HepG2 (cell line): ENCODE data around the gene RMI2. TPM values are rescaled to one million over a fixed set of nuclear protein-coding genes. Genes with fewer than 3 reads are reported as not detected.
A peak's percentile ranks its signal among the peaks of the same experiment; 100 is the strongest.

ENCODE experiments used
- ADNP ChIP-seq: sonication (generic); formaldehyde crosslinking; IDR thresholded peaks from 2 replicates; pipeline ENCODE4 v1.4.0; 2020; ENCODE audit warnings: missing genetic modification reagents
- ATF5 ChIP-seq: sonication (generic); formaldehyde crosslinking; IDR thresholded peaks from 2 replicates; pipeline ENCODE4 v1.4.0; 2020; ENCODE audit warnings: mild to moderate bottlenecking, low read depth, missing genetic modification reagents
- ETV6 ChIP-seq: sonication (generic); formaldehyde crosslinking; conservative IDR thresholded peaks from 2 replicates; pipeline ENCODE4 v1.4.0; 2020; ENCODE audit warnings: missing genetic modification reagents
- FOXA1 ChIP-seq, 2 experiments: fragments of 450-650 bp in 1 of 2; sonication (generic) in 1 of 2; formaldehyde crosslinking in 1 of 2; IDR thresholded peaks; 2 replicates each; pipeline versions ENCODE4 v1.4.0 to v1.6.1; 2016 to 2020; ENCODE audit warnings: missing genetic modification reagents in 1 of 2
- HNRNPL ChIP-seq: fragments of 200-400 bp; formaldehyde crosslinking; IDR thresholded peaks from 2 replicates; pipeline ENCODE4 v1.6.1; 2017; ENCODE audit warnings: mild to moderate bottlenecking, low read depth, low read length
- MAF1 ChIP-seq: sonication (generic); formaldehyde crosslinking; IDR thresholded peaks from 2 replicates; pipeline ENCODE4 v1.5.0; 2020; ENCODE audit warnings: missing genetic modification reagents, borderline replicate concordance
- NCOA2 ChIP-seq: sonication (generic); formaldehyde crosslinking; IDR thresholded peaks from 2 replicates; pipeline ENCODE4 v1.8.0; 2022; ENCODE audit warnings: inconsistent platforms
- ONECUT2 ChIP-seq: sonication (generic); formaldehyde crosslinking; IDR thresholded peaks from 2 replicates; pipeline ENCODE4 v1.4.0; 2020; ENCODE audit warnings: missing genetic modification reagents
- PRDM4 ChIP-seq: sonication (generic); formaldehyde crosslinking; IDR thresholded peaks from 2 replicates; pipeline ENCODE4 v1.9.0; 2021; ENCODE audit warnings: missing genetic modification reagents, borderline replicate concordance
- RAD21 ChIP-seq: fragments of 450-650 bp; formaldehyde crosslinking; IDR thresholded peaks from 2 replicates; pipeline ENCODE4 v1.5.0; 2020; ENCODE audit warnings: mild to moderate bottlenecking
- REL ChIP-seq: sonication (generic); formaldehyde crosslinking; conservative IDR thresholded peaks from 2 replicates; pipeline ENCODE4 v1.8.0; 2022; ENCODE audit warnings: mild to moderate bottlenecking, missing genetic modification reagents, moderate library complexity
- SALL1 ChIP-seq: sonication (generic); formaldehyde crosslinking; IDR thresholded peaks from 2 replicates; pipeline ENCODE4 v1.8.0; 2022; ENCODE audit warnings: mild to moderate bottlenecking, missing genetic modification reagents
- SMARCE1 ChIP-seq: fragments of 450-650 bp; IDR thresholded peaks from 2 replicates; pipeline ENCODE4 v1.6.1; 2017; ENCODE audit warnings: borderline replicate concordance
- STAT5B ChIP-seq: sonication (generic); formaldehyde crosslinking; IDR thresholded peaks from 2 replicates; pipeline ENCODE4 v1.4.0; 2020; ENCODE audit warnings: missing genetic modification reagents
- TFE3 ChIP-seq: IDR thresholded peaks from 2 replicates; pipeline ENCODE4 v1.6.1; 2016
- ZBTB3 ChIP-seq: sonication (generic); formaldehyde crosslinking; IDR thresholded peaks from 2 replicates; pipeline ENCODE4 v1.4.0; 2020; ENCODE audit warnings: low read depth, mild to moderate bottlenecking, moderate library complexity, missing genetic modification reagents, borderline replicate concordance
- ZFP36L2 ChIP-seq: sonication (generic); formaldehyde crosslinking; IDR thresholded peaks from 2 replicates; pipeline ENCODE4 v1.4.0; 2020; ENCODE audit warnings: missing genetic modification reagents
- ZNF121 ChIP-seq: sonication (generic); formaldehyde crosslinking; IDR thresholded peaks from 2 replicates; pipeline ENCODE4 v1.5.0; 2020; ENCODE audit warnings: mild to moderate bottlenecking, missing genetic modification reagents
- ZNF136 ChIP-seq: sonication (generic); formaldehyde crosslinking; IDR thresholded peaks from 2 replicates; pipeline ENCODE4 v1.8.1; 2022; ENCODE audit warnings: low read depth, mild to moderate bottlenecking, moderate library complexity, missing genetic modification reagents
- ZNF337 ChIP-seq: sonication (generic); formaldehyde crosslinking; IDR thresholded peaks from 2 replicates; pipeline ENCODE4 v1.5.1; 2020; ENCODE audit warnings: missing genetic modification reagents, low read depth, mild to moderate bottlenecking, borderline replicate concordance
- ZNF451 ChIP-seq: sonication (generic); formaldehyde crosslinking; IDR thresholded peaks from 2 replicates; pipeline ENCODE4 v1.5.0; 2020; ENCODE audit warnings: mild to moderate bottlenecking, missing genetic modification reagents
- ZNF546 ChIP-seq: sonication (generic); formaldehyde crosslinking; conservative IDR thresholded peaks from 2 replicates; pipeline ENCODE4 v1.8.1; 2023; ENCODE audit warnings: mild to moderate bottlenecking, missing genetic modification reagents
- ZNF691 ChIP-seq: sonication (generic); formaldehyde crosslinking; IDR thresholded peaks from 2 replicates; pipeline ENCODE4 v1.4.0; 2020; ENCODE audit warnings: missing genetic modification reagents, low read depth, mild to moderate bottlenecking, borderline replicate concordance
- polyA plus RNA-seq, 8 experiments: library from polyadenylated mRNA; depleted of rRNA in 3 of 8; stranded (reverse) in 7 of 8; unstranded in 1 of 8; fragments of >200 nt; fragmentation: Illumina TruSeq in 4 of 8; extraction: Trizol in 4 of 8; gene quantifications; 2 replicates each; pipeline versions ENCODE4 v1.2.1 to v1.2.3, GENCODE V29; 2011 to 2016; ENCODE audit warnings: low read depth in 4 of 8, missing spikeins in 1 of 8, mixed read lengths in 1 of 8; ENCODE audit not compliant: insufficient read depth in 1 of 8
- total RNA-seq, 5 experiments: library from RNA; depleted of rRNA; stranded (reverse); fragments of >200 nt; fragmentation: Illumina TruSeq; extraction: Trizol; gene quantifications; 2 replicates each; pipeline ENCODE4 v1.2.3, GENCODE V29; 2016; ENCODE audit warnings: low read depth in 1 of 5

RMI2 gene
- total and polyA plus RNA-seq, 2 of the 13 experiments (the other 11 are each of a cell fraction or from before 2014, with no cell fraction given): 24.5 to 55.7 TPM

GRCh38 chr16:11309895-11310633 lies 35.2 kb upstream of the RMI2 start (continued):
- no peak for TF ChIP-seq SMARCE1
- TF ChIP-seq ATF5 (CRISPR knock-in tag): no peak
- TF ChIP-seq PRDM4: no peak
- TF ChIP-seq SALL1 (CRISPR knock-in tag): peak; percentile 97; the same call in 1 of the 2 replicates
- no peak for TF ChIP-seq MAF1 (CRISPR knock-in tag)
- 0 out of 2 replicates have a peak, but pooled peaks have one; percentile 7 for TF ChIP-seq RAD21
- no peak for TF ChIP-seq HNRNPL
- peak; percentile 66; the same call in 1 of the 2 replicates for TF ChIP-seq NCOA2 (CRISPR knock-in tag)
- peak; percentile 95 for TF ChIP-seq TFE3
- no peak for TF ChIP-seq ETV6 (CRISPR knock-in tag)
- TF ChIP-seq ZNF546 (CRISPR knock-in tag): peak; percentile 86; the same call in 1 of the 2 replicates
- no peak for TF ChIP-seq ZNF451 (CRISPR knock-in tag)
- no peak for TF ChIP-seq ZBTB3 (CRISPR knock-in tag)
- no peak for TF ChIP-seq ZFP36L2 (CRISPR knock-in tag)
- no peak; the same call in 1 of the 2 replicates for TF ChIP-seq ZNF691 (CRISPR knock-in tag)
- TF ChIP-seq ZNF337 (CRISPR knock-in tag): peak; percentile 97; the same call in 1 of the 2 replicates
- TF ChIP-seq ZNF136 (CRISPR knock-in tag): peak; percentile 95
- TF ChIP-seq ZNF121 (CRISPR knock-in tag): peak; percentile 83
- no peak for TF ChIP-seq ONECUT2 (CRISPR knock-in tag)
- no peak for TF ChIP-seq STAT5B
- TF ChIP-seq ADNP (CRISPR knock-in tag): peak; percentile 97
- TF ChIP-seq FOXA1 (IDR thresholded peaks at IDR 0.05): no peak; the same call in 1 of the 2 replicates
- 0 out of 2 replicates have a peak, but pooled peaks have one; percentile 5 for TF ChIP-seq FOXA1 (CRISPR knock-in tag; IDR thresholded peaks at IDR 0.05)
- TF ChIP-seq REL (CRISPR knock-in tag): no peak
